Breast epithelium (tissue), 3 donors: ENCODE measurements around the gene GNPTAB.

Experiments used
- POLR2A ChIP-seq: fragments of 450-650 bp; IDR thresholded peaks from one replicate; pipeline ENCODE4 v1.6.1; 2016; ENCODE audit warnings: antibody characterized with exemption, mild to moderate bottlenecking, moderate library complexity
- POLR2AphosphoS5 ChIP-seq, 3 donors: sonication (generic); formaldehyde crosslinking; IDR thresholded peaks; one replicate each; pipeline ENCODE4 v1.6.1; 2017; ENCODE audit warnings: antibody characterized with exemption in 3 of 3

DNA sequence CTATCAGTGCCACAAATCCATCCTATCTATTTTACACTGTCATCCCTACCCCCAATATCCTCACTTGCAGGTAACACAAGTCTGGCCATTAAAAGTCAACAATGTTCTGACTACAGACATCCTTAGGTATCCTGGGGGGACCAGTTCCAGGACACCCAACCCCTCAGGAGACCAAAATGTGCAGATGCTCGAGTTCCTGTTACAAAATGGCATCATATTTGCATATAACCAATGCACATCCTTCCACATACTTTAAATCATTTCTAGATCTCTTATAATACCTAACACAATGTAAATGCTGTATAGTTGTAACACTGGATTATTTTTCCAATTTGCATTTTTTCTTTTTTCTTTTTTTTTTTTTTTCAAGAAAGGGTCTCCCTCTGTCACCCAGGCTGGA is 98.4 kb downstream of the GNPTAB start:
- no peak for TF ChIP-seq POLR2AphosphoS5 (IDR thresholded peaks at IDR 0.05)
- no peak for TF ChIP-seq POLR2A
